DOHH2 (cell line): Measurements from ENCODE around the gene TTC6.

Experiments used
- H3F3A ChIP-seq: fragments of 200-600 bp; sonication (generic), shearing (Covaris generic); 2 replicates; pipeline ENCODE4 v1.6.0; 2016; ENCODE audit warnings: antibody characterized with exemption, mild to moderate bottlenecking; ENCODE audit not compliant: control insufficient read depth, insufficient read depth
- H3K27ac ChIP-seq: fragments of 200-600 bp; sonication (generic); 2 replicates; pipeline ENCODE4 v1.5.1; 2014; ENCODE audit warnings: low read depth, mild to moderate bottlenecking, low read length, moderate library complexity
- H3K27me3 ChIP-seq: fragments of 200-600 bp; sonication (generic); 2 replicates; pipeline ENCODE4 v1.6.1; 2014; ENCODE audit warnings: mild to moderate bottlenecking, low read length, mixed read lengths; ENCODE audit not compliant: control insufficient read depth
- H3K36me3 ChIP-seq: fragments of 200-600 bp; sonication (generic); 2 replicates; pipeline ENCODE4 v1.6.1; 2014; ENCODE audit warnings: mild to moderate bottlenecking, low read length, moderate library complexity, mixed read lengths; ENCODE audit not compliant: control insufficient read depth
- H3K4me1 ChIP-seq: fragments of 200-600 bp; sonication (generic); 2 replicates; pipeline ENCODE4 v1.6.1; 2014; ENCODE audit warnings: mild to moderate bottlenecking, low read length, mixed read lengths; ENCODE audit not compliant: control insufficient read depth
- H3K4me2 ChIP-seq: fragments of 200-600 bp; sonication (generic); 2 replicates; pipeline ENCODE4 v1.6.0; 2014; ENCODE audit warnings: mild to moderate bottlenecking, low read length, moderate library complexity
- H3K4me3 ChIP-seq: fragments of 200-600 bp; sonication (generic); 2 replicates; pipeline ENCODE4 v1.5.1; 2014; ENCODE audit warnings: mild to moderate bottlenecking, low read length, mixed read lengths
- H3K79me2 ChIP-seq: fragments of 200-600 bp; sonication (generic); 2 replicates; pipeline ENCODE4 v1.6.1; 2014; ENCODE audit warnings: mild to moderate bottlenecking, low read length, mixed read lengths; ENCODE audit not compliant: control insufficient read depth
- H3K9me2 ChIP-seq: fragments of 200-600 bp; sonication (generic); replicated peaks from 2 replicates; pipeline ENCODE4 v1.6.1; 2014; ENCODE audit warnings: mild to moderate bottlenecking, low read length, mixed read lengths; ENCODE audit not compliant: control insufficient read depth
- H3K9me3 ChIP-seq: fragments of 200-600 bp; sonication (generic); 2 replicates; pipeline ENCODE4 v1.6.1; 2014; ENCODE audit warnings: antibody characterized with exemption, low read length, mixed read lengths; ENCODE audit not compliant: control insufficient read depth, insufficient read depth
- H4K20me1 ChIP-seq: fragments of 200-600 bp; sonication (generic); 2 replicates; pipeline ENCODE4 v1.6.0; 2014; ENCODE audit warnings: low read depth, mild to moderate bottlenecking, antibody characterized with exemption, low read length, moderate library complexity; ENCODE audit not compliant: control insufficient read depth, insufficient read depth
- CTCF ChIP-seq: fragments of 200-600 bp; sonication (generic); IDR thresholded peaks from one replicate; pipeline ENCODE4 v1.5.1; 2014; ENCODE audit warnings: antibody characterized with exemption, mild to moderate bottlenecking, low read depth, low read length; ENCODE audit not compliant: poor library complexity, severe bottlenecking
- EZH2phosphoT487 ChIP-seq: fragments of 200-600 bp; sonication (generic); IDR thresholded peaks from 2 replicates; pipeline ENCODE4 v1.6.1; 2017; ENCODE audit warnings: borderline replicate concordance, mild to moderate bottlenecking, antibody characterized with exemption, low read length, moderate library complexity, mixed read lengths

TTC6 gene

GRCh38 chr14:37589715-37590427 lies 5.6 kb upstream of the TTC6 start:
- no peak for TF ChIP-seq EZH2phosphoT487
- TF ChIP-seq CTCF, result no peak
- H4K20me1 ChIP-seq, result no peaks in the 10 kb centered on the region
- no peaks in the 10 kb centered on the region for H3K36me3 ChIP-seq
- H3K9me3 ChIP-seq, result peaks cover 2% of the 10 kb centered on the region; the same call in 1 of the 2 replicates
- H3K79me2 ChIP-seq, result no peaks in the 10 kb centered on the region; the same call in 1 of the 2 replicates
- no peak overlapping the region for H3K4me3 ChIP-seq
- no peaks in the 10 kb centered on the region for H3F3A ChIP-seq
- H3K27ac ChIP-seq, result no peak overlapping the region
- no peaks in the 10 kb centered on the region for H3K4me1 ChIP-seq
- no peaks in the 10 kb centered on the region for H3K27me3 ChIP-seq
- no peaks in the 10 kb centered on the region for H3K9me2 ChIP-seq
- no peak overlapping the region for H3K4me2 ChIP-seq

- no peak overlapping the region for H3K27ac ChIP-seq
- H3K79me2 ChIP-seq, result no peaks in the 10 kb centered on the region; the same call in 1 of the 2 replicates
Observed at GRCh38 chr14:37590428-37591139, 4.8 kb upstream of the TTC6 start.

GRCh38 chr14:37591311-37591940 lies 4.0 kb upstream of the TTC6 start:
- Histone ChIP-seq H3K79me2 (no peaks in the 10 kb centered on the region; the same call in 1 of the 2 replicates), H3F3A (no peaks in the 10 kb centered on the region), H3K9me2 (no peaks in the 10 kb centered on the region), H4K20me1 (no peaks in the 10 kb centered on the region), H3K4me3 (no peak overlapping the region), H3K36me3 (no peaks in the 10 kb centered on the region), H3K9me3 (peaks cover 9% of the 10 kb centered on the region; the same call in 1 of the 2 replicates), H3K27ac (no peak overlapping the region), H3K4me2 (no peak overlapping the region), H3K27me3 (no peaks in the 10 kb centered on the region), H3K4me1 (no peaks in the 10 kb centered on the region)
- TF ChIP-seq CTCF (no peak), EZH2phosphoT487 (no peak)

More at GRCh38 chr14:37590428-37591139, 4.8 kb upstream of the TTC6 start:
- Histone ChIP-seq H3K36me3 (no peaks in the 10 kb centered on the region), H3K4me2 (no peak overlapping the region), H3K9me3 (peaks cover under 1% of the 10 kb centered on the region; the same call in 1 of the 2 replicates), H4K20me1 (no peaks in the 10 kb centered on the region), H3K4me3 (no peak overlapping the region), H3F3A (no peaks in the 10 kb centered on the region), H3K4me1 (no peaks in the 10 kb centered on the region), H3K9me2 (no peaks in the 10 kb centered on the region), H3K27me3 (no peaks in the 10 kb centered on the region)
- TF ChIP-seq CTCF (no peak), EZH2phosphoT487 (no peak)
